GM21825 (cell line): Measurements from ENCODE around the gene ULK3.
A peak's percentile ranks its signal among the peaks of the same experiment; 100 is the strongest.

Experiments
- ATAC-seq: cut with Tn5 transposase; IDR thresholded peaks from one replicate; pipeline ENCODE4 v1.9.1; 2021; ENCODE audit warnings: mild to moderate bottlenecking, moderate library complexity; ENCODE audit not compliant: unreplicated experiment

The ULK3 gene

DNA sequence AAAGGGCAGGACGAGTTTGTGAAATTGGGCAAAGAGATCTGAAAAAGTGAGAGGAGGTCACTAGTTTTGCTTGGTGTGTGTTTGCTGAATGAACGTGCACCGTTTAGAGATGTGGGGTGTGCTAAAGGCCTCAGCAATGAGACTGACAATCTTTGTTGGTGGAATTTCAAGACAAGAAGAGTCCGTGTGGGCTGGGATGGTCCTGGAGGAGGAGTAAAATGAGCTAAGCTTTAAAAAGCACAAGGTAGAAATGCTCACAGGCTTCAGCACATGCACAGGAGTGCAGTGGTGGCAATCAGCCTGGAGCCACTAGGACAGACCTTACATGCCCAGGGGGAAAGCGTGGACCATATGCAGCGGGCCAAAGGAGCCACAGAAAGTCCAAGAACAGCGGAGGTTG lies 18.0 kb downstream of the ULK3 start:
- no peak for ATAC-seq

DNA sequence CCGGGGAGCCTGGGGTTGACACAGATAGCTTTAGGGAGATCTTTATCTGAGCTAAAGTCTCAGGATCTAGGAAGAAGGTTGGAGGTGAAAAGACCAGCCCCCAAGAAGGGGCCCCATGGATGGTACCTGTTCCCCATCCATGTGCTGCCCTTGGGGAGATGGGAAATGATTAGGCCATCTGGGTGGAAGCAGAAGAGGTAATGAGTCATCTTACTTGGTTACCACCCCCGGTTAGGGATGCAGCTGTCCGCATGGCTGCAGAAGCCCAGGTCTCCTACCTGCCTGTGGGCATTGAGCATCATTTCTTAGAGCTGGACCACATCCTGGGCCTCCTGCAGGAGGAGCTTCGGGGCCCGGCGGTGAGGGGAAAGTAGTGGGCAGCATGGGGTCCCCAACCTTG lies 19.6 kb downstream of the ULK3 start:
- no peak for ATAC-seq

DNA sequence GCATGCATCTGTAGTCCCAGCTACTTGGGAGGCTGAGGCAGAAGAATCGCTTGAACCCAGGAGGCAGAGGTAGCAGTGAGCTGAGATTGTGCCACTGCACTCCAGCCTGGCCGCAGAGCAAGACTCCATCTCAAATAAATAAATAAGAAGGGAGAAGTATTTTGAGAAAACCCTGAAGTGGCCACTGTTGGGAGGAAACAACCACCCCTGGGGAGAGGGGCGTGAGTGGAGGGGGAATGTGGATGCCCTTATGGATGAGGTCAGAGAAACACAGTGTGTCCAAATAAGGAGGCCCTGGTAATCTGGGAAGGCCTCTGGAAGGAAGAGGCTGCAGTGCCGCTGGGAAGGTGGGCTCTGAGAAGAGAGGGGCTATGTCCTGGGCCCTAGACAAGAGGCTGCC lies 20.7 kb downstream of the ULK3 start:
- ATAC-seq, result no peak

DNA sequence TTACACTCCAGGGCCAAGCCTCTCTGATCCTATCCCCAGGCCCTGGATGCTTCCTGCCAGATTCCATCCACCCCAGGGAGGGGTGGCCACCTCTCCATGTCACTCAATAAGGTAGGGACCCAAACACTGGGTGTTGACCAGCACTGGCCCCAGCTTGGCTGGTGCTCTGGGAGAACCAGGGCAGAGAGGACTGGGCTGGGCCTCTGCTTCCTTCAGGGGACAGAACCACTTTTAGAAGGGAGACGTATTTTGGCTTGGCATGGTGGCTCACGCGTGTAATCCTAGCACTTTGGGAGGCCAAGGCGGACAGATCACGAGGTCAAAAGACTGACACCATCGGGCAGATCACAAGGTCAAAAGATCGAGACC lies 21.2 kb downstream of the ULK3 start:
- ATAC-seq, result no peak

DNA sequence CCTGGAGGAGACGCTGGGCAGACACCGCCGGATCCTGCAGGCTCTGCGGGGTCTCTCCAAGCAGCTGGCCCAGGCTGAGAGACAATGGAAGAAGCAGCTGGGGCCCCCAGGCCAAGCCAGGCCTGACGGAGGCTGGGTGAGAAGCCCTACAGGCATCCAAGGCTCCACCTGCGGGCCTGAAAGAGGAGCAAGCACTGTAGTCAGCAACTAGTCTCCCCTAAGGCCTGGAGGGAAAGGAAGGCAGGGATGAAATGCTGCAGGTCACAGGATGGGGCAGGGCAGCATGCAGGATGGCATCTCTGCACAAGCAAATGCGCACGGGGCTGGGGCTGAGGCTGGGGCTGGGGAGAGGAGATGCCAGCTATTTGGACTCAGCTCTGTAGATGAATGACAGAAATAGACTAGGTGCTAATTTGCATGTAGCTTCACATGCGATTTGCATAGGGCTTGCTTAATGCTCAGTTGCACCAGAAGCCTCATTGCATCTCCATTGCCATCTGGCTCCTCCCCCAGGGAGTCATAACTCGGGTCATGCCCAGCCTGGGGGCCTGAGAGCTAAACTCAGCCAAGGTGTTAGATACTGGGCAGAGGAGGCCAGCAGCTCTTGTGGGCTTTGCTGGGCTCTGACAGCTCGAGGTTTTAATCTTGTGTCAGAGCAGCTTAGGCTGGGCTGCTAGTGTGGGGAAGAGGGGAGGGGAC lies 21.7 kb downstream of the ULK3 start:
- peak; percentile 63 for ATAC-seq

DNA sequence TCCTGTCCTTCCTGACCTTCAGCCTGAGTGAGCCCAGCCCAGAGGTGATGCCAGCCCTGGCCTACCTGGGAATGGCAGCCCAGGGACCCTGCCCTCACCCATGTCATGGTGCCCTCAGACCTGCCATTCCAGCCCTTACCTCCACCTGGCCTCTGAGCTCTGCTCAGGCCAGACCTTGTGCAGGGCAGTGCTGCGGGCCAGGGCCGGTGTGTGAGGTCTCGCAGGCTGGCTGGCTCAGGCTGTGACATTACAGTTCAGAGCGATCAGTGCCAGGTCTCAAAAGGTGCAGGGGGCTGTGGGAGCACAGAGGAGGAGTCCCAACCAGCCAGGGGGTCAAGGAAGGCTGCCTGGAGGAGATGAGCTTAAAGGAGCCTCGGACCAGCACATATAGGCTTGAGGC lies 22.9 kb downstream of the ULK3 start:
- ATAC-seq, result no peak

DNA sequence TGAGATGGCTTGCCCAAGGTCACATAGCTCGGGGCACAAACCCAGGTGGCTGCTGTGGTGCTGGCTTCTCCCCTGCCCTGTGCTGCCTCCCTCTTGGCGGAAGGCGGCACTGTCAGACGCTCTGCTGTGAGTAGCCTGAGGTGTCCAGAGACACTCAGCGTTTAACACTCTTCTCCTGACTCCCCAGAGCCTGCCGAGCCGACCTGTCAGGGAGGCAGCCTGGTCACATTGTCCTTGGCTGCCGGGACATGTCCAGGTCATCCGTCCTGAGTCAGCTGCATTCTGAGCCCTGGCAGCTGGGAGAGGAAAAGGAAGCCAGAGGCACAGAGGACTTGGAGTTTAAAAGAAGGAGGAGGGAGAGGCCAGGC lies 25.6 kb downstream of the ULK3 start:
- no peak for ATAC-seq

DNA sequence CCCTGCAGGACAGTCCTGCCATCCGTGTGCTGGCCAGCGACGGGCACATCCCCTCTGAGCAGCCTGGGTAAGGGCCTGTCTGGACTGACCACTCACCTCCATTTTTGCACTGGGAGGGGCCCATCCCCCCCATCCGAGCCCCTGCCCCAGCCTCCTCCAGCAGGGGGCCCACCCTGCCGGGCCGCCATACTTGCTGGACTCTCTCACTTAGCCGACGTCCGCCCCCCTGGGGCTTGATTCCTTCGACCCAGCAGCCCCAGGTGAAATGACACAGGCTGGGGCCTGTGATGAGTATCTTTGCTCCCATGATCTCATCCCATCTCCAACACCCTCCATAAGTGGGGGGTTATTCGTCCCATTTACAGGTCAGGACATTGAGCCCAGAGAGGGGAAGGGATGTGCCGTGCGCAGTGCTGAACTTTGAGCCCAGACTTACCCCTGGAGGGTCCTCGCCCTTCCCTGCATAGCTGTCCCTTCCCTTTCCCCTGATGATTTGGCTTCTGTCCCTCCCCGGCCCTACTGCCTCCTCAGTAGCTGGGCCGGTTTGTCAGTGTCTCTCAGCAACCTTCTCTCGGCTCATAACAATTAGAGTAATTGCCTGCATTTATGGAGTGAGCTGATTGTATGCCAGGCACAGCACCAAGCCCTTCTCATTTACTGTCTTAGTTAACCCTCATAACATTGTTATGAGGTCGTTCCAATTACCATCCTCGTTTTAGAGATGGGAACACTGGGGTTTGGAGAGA lies 26.2 kb downstream of the ULK3 start:
- no peak for ATAC-seq

DNA sequence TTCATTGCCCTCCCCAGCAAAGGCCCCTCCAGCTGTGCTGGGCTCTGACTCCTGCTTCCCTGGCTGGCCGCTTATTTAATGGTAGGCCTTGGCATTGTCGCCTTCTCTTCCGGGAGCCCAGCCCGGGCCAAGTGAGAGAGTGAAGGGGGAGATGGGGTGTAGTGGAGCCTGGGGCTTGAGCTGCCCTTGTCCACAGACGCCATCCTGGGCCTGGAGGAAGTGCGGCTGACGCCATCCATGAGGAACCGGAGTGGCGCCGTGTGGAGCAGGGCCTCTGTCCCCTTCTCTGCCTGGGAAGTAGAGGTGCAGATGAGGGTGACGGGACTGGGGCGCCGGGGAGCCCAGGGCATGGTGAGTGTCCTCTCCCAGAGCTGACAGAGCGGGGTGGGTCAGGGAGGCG lies 27.0 kb downstream of the ULK3 start:
- no peak for ATAC-seq

DNA sequence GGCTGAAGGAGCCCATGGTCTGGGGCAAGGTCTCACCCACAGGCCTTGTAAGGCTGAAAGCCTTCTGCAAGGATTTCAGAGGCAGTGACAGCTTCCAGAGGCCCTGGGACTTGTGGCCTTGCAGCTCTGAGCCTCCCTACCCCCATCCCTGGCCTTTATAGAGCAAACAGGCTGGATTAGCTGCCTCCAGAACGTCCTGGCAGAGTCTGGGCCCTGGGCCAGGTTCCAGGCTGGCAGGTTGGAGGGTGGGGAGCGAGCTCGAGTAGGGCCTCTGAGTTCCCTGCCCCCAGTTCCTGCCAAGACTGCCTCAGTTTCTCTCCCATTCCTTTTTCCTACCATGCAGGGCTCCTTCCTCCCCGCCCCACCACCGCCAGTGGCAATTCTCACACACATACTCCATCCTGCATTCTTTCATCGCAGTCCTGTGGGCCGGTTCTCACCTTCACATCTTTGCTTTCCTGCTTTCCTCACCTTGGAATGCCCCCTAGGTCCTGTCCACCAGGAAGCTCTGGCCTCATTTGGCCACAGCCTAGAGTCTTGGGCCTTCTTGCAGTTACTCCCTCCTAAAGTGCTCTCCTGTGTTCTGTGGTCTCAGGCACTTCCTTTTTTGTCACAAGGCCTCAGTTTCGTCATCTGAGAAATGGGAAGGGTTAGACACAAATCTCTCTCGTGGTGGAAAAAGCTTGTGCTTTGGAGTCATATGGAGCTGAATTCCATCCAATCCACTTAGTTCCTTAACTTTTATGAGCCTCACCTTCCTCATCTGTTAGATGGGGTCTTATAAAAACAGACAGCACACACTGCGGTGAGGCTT lies 27.6 kb downstream of the ULK3 start:
- no peak for ATAC-seq

DNA sequence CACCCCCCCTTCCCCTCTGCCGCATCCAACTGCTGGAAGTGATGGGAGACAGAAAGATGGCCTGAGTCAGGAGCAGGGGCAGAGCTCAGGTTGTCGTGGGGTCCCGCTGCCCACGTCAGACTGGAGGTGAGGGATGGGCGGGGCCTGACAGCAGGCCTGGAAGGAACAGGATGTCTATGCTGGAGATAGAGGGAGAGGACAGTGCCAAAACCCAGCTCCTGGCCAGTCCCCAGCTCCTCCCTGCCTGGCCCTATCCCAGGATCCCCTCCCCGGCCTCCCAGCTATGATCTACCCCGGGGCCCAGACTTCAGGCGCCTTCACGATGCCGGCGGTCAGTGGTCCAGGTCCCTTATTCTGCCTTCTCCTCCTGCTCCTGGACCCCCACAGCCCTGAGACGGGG lies 30.4 kb downstream of the ULK3 start, which contains the start of gene LMAN1L:
Gene LMAN1L (plus strand): TSS at position 303 of the 400 bp plus-strand sequence. CDS start 20 bp downstream, at position 323.
- no peak for ATAC-seq

DNA sequence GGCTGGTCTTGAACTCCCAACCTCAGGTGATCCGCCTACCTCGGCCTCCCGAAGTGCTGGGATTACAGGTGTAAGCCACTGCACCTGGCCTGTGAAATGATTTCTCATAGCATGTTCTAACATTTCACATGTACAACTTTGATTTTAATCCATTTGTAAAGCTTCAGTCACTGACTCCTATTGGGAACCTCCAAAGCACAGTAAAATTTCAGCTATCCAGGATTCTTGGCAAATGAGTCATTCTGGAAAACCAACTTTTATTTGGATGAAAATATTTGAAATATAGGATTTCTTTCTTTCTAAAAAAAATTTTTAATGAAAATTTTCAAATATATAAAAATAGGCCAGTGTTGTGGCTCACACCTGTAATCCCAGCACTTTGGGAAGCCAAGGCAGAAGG lies 33.0 kb downstream of the ULK3 start:
- no peak for ATAC-seq

DNA sequence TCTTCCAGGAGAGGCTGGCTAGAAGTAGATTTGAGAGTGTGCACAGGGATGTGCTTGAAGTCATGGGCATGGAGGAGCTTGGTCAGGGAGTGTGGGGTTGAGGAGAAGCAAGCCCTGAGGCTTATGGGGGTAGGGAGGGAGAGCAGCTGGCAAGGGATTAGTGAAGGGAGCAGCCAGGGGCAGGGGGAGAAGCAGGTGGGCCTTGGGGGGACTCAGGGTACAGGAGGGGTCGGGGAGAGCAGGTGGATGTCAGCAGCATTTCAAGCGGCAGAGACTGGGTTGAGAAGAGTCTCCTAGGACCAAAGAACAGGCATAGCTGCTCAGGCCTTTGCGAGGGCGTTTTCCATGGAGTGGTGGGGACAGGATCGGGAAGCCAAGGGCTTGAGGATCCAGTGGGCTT lies 33.7 kb downstream of the ULK3 start:
- ATAC-seq, result no peak

DNA sequence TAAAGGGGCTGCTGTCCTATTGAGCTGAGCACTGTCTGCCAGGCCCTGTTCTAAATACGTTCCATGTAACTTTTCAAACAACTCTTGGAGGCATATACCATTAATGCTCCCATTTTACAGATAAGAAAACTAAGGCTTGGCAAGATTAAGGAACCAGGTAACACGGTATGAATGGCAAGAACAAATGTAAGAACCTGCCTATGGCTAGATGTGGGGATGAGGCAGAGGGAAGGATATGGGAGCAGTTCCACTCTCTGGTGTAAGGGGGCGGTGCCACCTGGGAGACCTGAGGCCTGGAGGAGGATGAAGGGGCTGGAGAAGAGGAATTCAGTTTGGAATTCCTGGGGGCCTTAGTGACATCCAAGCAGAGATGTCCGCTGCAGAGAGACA lies 34.1 kb downstream of the ULK3 start:
- ATAC-seq, result no peak

DNA sequence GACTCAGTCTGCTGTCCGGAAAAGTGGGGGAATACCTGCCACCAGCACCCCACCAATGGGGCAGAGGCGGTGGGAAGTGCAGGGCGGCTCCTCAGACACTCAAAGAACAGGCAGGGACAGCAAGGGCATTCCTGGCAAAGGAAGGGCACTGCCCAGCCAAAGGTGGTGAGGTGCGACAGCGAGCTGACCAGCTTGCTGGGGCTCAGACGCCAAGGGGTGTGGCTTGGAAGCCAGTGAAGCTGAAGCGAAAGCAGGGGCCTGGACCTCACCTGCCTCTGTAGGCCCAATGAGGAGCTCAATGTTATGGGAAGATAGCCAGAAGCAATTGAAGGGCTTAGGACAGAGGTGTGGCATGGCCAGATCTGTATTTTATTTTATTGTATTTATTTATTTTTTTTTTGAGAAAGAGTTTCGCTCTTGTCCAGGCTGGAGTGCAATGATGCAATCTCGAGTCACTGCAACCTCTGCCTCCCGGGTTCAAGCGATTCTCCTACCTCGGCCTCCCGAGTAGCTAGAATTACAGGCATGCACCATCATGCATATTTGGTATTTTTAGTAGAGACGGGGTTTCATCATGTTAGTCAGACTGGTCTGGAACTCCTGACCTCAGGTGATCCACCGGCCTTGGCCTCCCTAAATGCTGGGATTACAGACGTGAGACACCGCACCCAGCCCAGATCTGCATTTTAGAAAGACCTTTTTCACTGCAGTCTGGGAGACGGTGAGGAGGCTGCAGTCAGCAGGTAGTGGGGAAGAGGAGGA lies 34.7 kb downstream of the ULK3 start:
- ATAC-seq, result no peak

DNA sequence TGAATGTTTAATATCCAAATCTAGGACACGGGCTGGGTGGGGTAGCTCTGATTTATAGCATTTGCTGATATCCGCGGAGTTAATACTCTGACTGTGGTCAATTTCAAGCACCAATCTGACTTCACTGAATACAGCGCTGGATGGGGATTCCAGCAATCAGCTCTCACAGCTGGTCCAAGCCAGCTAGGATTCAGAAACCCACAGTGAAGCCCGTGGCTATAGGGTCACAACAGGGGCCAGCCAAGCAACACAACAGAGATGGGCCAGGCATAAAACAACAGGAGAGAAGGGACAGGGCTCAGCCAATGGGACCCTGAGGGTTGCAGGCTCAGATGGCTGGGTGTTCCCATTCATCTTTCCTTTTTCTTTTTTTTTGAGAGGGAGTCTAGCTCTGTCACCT lies 35.7 kb downstream of the ULK3 start:
- ATAC-seq, result no peak

DNA sequence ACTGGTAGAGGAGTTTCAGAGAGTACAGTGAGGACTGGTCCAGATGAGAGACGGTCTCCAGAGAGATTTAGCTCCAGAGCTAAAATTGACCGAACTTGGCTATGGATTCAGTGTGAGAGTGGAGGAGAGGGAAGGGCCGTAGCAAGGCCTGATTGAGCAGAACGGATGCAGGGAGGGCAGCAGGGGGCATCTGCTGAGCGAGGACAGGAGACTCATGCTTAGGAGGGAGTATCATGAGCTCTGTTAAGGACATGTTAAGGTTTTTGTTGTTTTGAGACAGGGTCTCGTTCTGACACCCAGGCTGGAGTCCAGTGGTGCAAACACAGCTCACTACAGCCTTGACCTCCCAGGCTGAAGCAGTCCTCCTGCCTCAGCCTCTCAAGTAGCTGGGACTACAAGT lies 38.0 kb downstream of the ULK3 start:
- no peak for ATAC-seq

DNA sequence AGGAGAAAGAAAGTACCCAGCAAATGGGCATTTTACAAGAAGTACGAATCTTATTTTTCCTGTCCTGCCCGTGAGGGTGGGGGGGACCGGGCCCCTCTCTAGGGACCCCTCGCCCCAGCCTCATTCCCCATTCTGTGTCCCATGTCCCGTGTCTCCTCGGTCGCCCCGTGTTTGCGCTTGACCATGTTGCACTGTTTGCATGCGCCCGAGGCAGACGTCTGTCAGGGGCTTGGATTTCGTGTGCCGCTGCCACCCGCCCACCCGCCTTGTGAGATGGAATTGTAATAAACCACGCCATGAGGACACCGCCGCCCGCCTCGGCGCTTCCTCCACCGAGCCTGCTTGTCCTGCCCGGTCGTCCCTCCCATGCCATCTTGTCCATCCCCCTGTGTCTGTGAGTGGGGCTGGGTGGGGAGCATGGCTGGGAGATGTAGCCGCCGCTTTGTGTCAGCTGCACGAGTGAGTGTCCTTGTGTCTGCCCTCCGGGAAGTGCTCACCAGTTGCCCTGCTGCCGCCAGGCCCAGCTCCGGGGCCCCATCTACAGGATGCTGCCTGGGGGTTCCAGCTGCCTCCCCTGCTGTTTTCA lies 40.0 kb downstream of the ULK3 start:
- ATAC-seq, result no peak

DNA sequence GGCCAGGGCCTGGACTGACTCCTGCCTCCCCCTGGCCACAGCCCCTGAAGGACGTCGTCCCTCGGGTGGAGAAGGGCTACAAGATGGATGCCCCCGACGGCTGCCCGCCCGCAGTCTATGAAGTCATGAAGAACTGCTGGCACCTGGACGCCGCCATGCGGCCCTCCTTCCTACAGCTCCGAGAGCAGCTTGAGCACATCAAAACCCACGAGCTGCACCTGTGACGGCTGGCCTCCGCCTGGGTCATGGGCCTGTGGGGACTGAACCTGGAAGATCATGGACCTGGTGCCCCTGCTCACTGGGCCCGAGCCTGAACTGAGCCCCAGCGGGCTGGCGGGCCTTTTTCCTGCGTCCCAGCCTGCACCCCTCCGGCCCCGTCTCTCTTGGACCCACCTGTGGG lies 40.7 kb downstream of the ULK3 start:
- ATAC-seq, result no peak

DNA sequence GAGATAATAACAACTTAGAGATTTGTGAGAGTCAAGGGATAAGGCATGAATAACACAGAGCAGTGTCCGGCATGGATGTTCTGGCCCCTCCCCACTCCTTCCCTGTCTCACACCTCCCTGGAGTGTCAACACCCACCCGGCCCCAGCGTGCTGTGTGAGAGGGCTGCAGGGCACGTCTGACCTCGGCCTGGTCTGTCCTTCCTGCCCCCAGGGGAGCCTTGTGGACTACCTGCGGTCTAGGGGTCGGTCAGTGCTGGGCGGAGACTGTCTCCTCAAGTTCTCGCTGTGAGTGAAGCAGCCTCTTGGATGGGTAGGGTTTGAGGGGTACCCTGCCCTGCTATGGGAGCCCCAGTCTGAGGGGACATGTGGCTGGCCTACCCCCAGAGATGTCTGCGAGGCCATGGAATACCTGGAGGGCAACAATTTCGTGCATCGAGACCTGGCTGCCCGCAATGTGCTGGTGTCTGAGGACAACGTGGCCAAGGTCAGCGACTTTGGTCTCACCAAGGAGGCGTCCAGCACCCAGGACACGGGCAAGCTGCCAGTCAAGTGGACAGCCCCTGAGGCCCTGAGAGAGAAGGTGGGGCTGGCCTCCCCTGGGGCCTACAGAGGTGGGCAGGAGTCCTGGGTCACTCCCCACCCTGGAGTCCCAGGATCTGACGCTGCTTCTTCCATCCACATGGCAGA lies 41.5 kb downstream of the ULK3 start:
- ATAC-seq, result no peak
